NCI-H1092 (cell line): ENCODE data around the gene CNTNAP5.

Experiments used
- DNase-seq: peaks from one replicate; lab custom pipeline; 2025; lab: John Stamatoyannopoulos, UW

The CNTNAP5 gene

GRCh38 chr2:124159166-124159565, 134.1 kb downstream of the CNTNAP5 start:
- no peak for DNase-seq

- no peak for DNase-seq
These were observed 136.5 kb downstream of the CNTNAP5 start for GRCh38 chr2:124161542-124161941.

- no peak for DNase-seq
These were observed 137.2 kb downstream of the CNTNAP5 start for GRCh38 chr2:124162256-124162655.

GRCh38 chr2:124163840-124164239, 138.8 kb downstream of the CNTNAP5 start:
- DNase-seq, result no peak

GRCh38 chr2:124165698-124166097, 140.6 kb downstream of the CNTNAP5 start:
- no peak for DNase-seq

GRCh38 chr2:124171472-124172063, 146.5 kb downstream of the CNTNAP5 start:
- DNase-seq, result no peak

- DNase-seq, result no peak
These were observed 153.6 kb downstream of the CNTNAP5 start for GRCh38 chr2:124178719-124179118.

- no peak for DNase-seq
These were observed 155.5 kb downstream of the CNTNAP5 start for GRCh38 chr2:124180635-124181034.

- DNase-seq, result no peak
These were observed 161.7 kb downstream of the CNTNAP5 start for GRCh38 chr2:124186801-124187200.

GRCh38 chr2:124187948-124188347, 162.9 kb downstream of the CNTNAP5 start:
- DNase-seq, result no peak

- DNase-seq, result no peak
These were observed 168.6 kb downstream of the CNTNAP5 start for GRCh38 chr2:124193706-124194105.

- DNase-seq, result no peak
These were observed 176.6 kb downstream of the CNTNAP5 start for GRCh38 chr2:124201713-124202112.

- no peak for DNase-seq
These were observed 184.4 kb downstream of the CNTNAP5 start for GRCh38 chr2:124209441-124209840.

- DNase-seq, result no peak
These were observed 186.4 kb downstream of the CNTNAP5 start for GRCh38 chr2:124211461-124211860.

GRCh38 chr2:124213977-124214587, 189.0 kb downstream of the CNTNAP5 start:
- no peak for DNase-seq

- DNase-seq, result no peak
These were observed 221.1 kb downstream of the CNTNAP5 start for GRCh38 chr2:124246170-124246569.

GRCh38 chr2:124248386-124248785, 223.3 kb downstream of the CNTNAP5 start:
- no peak for DNase-seq

- no peak for DNase-seq
These were observed 225.3 kb downstream of the CNTNAP5 start for GRCh38 chr2:124250433-124250832.

- no peak for DNase-seq
These were observed 229.5 kb downstream of the CNTNAP5 start for GRCh38 chr2:124254621-124255020.

GRCh38 chr2:124257120-124257519, 232.0 kb downstream of the CNTNAP5 start:
- DNase-seq, result no peak

- no peak for DNase-seq
These were observed 233.2 kb downstream of the CNTNAP5 start for GRCh38 chr2:124258140-124258880.

- no peak for DNase-seq
These were observed 236.4 kb downstream of the CNTNAP5 start for GRCh38 chr2:124261456-124261855.

- DNase-seq, result no peak
These were observed 239.5 kb downstream of the CNTNAP5 start for GRCh38 chr2:124264551-124265091.
